Left renal pelvis (tissue), 4 donors: Measurements from ENCODE around the gene SND1. TPM values are rescaled to one million over a fixed set of nuclear protein-coding genes. Genes with fewer than 3 reads are reported as not detected.

Experiments used
- DNase-seq, 4 donors: peaks; one replicate each; pipeline ENCODE4 v3.0.0-alpha.2; 2013; ENCODE audit warnings: low read depth in 4 of 4, low spot score in 3 of 4
- polyA plus RNA-seq, 4 donors: library from polyadenylated mRNA; unstranded; fragments of 120-200 nt; gene quantifications; one replicate each; pipeline ENCODE4 v1.2.1, GENCODE V29; 2013; ENCODE audit not compliant: insufficient read length in 4 of 4

Gene SND1
- polyA plus RNA-seq, 4 donors: 129 to 161 (median 145) TPM

DNA sequence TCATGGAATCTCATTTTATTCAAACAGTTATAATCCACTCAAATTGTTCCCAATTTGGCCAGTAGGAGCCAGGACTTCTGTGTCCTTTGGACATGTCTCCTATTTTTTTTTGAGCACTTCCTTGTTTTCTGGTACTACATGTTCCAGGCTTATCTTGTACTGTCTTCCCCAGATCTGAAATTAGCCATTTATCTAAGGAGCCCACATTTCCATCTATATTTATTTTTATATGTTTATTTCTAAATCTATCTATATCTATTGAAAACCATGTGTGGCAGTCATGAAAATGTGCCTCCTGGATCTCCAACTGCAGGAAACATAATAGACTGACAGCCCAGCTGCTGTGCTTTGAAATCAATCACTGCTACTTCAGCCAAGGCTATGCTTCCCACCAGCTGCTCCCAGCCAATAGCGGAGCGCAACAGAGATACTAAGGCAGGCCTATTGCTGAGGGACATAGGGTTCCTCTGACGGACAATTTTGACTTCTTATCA lies 232.1 kb downstream of the SND1 start:
- no peak for DNase-seq

DNA sequence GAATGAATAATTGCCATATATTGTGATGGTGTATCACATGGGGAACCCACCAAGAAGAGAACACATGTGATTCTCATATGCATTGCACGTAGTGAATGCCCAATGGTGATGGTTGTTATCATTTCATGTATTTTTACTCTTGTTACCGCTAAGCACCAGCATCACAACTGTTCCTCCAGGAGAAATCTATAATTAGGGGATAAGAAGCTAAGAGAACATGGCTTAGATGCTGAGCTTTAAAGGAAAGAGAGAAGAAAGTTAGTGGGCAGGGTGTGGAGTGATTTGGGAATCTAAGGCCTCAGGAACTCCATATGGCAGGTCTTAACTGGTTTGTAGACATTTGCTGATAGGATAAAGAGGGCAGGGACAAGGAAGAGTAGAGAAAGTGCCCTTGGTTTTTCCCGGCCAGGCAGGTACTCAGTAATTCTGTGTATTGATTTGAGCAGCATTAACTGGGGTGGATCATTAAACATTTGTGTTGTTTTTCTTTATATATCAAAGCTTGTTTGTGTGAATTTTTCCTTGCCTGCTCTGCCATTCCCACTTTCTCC lies 233.3 kb downstream of the SND1 start:
- DNase-seq: no peak

DNA sequence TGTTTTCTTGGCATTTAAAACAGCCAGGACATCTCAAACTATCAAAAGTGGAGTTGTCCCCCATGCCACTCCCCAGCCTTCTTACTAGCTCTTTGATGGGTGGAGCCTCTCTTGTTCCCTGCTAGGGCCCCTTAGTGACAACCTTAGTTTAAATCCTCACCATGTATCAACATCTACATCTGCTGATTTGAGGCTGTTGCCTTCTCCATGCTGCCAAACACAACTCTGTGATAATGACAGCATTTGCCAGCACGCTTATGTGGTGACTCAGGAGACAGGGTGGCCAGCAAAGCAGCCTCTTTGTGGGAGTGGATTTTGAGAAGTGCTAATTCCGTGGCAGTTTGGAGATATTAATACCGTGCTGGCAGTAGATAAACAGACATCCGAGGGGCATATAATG lies 233.8 kb downstream of the SND1 start:
- DNase-seq: no peak

DNA sequence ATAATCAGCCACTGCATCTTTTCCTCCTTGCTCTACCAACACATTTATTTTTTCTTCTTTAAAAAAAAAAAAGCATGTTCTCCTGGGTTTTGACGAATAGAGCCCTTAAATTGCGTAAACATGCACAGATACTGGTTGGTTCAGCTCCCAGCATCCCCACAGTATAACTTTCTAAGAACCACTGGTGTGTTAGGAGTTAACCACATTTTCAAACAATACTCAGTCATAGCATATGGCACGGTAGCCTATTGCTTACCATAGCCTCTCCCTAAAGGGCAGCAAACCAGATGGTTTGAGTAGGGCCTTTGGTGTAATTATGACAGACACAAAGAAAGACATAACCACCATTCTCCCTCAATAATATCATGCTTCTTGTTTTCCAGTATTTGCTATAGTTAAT lies 234.3 kb downstream of the SND1 start:
- no peak for DNase-seq

DNA sequence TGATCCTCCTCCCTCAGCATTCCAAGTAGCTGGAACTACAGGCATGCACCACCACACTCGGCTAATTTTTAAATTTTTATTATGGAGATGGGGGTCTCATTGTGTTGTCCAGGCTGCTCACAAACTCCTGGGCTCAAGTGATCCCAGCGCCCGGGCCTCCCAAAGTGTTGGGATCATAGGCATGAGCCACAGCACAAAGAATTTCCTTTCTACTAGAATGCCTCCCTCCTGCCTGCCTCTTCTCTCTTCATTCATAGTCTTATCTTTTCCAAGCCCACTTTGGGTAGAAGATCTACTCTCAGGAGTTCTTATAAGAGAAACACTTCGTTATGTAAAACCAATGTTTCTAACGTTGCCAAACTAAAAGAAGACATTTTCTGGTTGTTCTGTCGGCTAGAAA lies 235.1 kb downstream of the SND1 start:
- no peak for DNase-seq

DNA sequence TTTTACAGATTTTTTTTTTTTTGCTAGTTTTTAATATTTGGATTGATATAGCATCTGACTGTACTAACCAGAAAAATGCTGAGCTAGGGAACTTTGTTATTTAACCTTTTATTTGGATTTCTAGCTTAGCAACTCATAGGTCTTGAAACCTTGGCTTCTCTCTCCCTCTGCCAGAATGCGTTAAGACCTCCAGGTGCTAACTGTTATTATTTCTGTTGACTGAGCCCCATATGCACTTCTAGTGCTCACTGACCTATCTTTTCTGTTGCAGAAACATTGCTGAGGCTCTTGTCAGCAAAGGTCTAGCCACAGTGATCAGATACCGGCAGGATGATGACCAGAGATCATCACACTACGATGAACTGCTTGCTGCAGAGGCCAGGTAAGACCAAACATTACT lies 235.6 kb downstream of the SND1 start:
- no peak for DNase-seq

DNA sequence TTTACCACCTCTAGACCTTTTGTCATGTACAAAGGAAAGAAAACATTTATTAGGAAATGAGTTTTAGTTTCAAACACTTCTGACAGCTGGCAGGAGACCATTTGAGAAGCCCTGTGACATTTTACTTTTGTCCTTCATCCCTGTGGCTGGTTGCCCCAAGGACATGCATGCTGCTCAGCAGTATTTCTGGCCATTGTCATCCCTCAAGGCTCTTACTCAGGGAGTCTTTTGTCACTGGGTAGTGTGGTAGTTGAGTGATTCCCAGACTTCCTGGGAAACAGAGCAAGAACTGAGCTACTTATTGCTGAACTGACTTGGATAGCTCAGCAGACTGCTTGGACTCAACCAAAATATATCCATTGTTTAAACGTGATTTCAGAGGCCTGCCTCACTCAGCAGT lies 236.4 kb downstream of the SND1 start:
- no peak for DNase-seq

DNA sequence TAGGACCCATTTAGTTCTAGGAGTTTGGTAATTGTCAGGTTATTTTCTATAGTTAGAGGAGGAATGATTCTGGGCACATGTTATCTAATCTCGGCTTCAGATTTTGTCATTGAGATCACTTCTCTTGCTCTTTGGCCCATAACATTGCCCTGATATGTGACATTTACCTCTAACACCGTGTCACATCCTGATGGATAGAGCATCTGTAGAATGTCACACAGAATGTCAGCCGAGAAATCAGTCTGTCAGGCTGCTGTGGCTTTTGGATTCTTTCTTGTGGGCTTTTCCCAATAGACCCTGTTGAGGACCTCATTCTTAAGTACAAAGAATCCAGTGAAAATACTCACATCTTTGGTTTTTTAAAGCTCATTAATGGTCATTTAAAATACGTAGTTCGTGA lies 236.8 kb downstream of the SND1 start:
- no peak for DNase-seq

DNA sequence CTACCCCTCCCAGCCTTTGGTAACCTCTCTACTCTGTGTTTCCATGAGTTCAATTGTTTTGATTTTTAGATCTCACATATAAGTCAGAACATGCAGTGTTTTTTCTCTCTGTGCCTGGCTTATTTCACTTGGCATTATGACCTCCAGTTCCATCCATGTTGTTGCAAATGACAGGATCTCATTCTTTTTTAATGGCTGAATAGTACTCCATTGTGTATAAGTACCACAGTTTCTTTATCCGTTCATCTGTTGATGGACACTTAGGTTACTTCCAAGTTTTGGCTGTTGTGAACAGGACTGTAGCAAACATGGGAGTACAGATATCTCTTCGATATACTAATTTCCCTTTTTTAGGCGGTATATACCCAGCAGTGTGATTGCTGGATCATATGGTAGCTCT lies 237.7 kb downstream of the SND1 start:
- no peak for DNase-seq

DNA sequence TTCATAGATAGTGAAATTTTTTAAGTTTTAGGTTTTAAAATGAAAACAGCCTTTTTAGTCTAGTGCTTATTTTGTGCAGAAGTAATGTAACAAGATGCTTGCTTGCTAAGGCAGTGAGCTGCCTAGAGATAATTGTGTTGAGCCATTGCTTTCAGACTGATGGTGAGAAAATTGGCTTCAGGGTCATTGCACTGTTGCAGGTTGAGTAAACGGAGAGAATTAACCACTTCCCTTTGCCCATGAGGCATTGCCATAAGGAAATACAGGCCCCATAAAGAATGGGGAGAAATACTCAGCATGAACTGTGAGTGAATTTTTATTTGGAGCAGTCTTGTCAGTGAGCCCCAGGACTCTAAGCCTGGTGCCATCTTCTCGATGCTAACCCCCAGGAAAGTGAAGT lies 238.7 kb downstream of the SND1 start:
- DNase-seq: no peak

DNA sequence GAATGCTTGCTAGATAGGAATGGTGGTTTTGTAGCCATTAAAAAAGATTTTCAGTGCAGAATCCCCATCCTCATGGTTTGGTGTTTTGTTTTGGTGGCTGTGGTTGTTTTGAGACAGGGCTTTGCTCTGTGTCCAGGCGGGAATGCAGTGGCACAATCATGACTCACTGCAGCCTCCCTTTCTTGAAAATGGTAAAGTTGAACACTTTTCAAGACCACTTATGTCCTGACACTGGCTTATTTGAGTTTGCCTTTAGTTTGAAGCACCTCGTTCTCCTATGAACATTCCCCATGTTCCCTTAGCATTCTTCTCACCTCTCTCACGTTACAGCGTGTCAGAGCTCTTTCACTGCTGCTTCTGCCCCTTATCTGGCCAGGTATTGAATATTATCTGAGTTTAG lies 239.2 kb downstream of the SND1 start:
- no peak for DNase-seq

DNA sequence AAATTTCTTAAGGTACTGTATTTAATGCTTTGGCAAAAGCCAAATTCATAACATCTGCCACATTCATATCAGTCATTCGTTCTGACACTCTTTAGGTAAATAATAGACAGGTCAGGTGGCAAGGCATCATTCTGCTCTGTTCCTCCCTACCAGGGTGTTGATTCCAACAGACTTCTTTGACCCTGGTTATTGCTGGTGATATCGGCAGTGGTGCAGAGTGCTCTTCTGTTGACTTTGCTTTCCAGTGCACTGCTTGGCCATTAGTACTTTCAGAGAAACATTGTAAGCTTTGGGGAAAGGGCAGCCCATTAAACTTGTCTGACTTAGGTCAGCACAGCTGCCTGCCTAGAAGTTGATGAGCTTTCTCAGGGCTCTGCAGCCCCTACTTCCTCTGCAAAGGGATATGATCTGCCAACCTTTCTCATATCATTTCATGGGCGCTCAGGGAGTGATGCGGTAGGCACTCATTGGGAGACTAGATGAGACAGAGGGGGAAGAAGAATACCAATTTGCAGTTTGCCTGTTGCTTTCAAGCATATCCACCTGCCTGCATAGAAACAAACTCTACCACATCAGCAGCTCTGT lies 240.0 kb downstream of the SND1 start:
- DNase-seq: no peak

DNA sequence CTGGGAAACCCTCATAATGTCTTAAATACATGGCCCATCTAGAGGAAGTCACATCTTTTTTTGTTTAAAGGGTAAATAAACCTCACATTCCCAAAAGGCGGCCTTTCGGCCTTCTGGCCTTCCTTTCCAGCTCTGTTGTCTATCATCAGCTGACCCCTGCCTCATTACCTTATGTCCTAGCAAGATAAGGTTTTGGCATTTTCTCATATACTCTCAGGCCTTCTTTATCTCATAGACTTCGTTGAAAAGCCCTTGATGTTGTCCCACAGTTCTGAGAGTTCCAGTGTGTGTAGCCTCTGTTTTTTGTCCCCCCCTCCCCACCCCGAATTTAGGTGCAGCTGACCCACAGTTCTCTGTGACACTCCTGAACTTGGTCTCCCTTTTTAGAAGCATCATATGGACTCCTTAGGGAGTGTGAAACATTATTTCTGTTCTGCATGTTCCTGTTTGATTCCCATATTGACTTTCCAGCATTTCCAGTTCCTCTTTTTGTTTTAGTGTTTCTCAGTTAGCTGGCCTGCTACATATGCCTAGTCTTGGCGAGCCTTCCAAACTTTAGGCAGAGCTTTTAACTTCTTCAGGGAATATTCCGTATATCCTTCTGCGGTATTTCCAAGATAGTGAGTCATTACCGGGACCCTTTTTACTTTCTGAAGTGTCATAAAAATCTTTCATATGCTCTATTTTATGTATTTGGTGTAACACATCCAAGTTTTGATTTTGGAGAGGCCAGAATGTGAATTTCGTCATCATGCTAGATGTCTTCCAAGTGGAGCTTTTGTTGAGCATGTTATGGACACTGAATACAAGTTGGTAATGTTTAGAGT lies 240.7 kb downstream of the SND1 start:
- DNase-seq: no peak

DNA sequence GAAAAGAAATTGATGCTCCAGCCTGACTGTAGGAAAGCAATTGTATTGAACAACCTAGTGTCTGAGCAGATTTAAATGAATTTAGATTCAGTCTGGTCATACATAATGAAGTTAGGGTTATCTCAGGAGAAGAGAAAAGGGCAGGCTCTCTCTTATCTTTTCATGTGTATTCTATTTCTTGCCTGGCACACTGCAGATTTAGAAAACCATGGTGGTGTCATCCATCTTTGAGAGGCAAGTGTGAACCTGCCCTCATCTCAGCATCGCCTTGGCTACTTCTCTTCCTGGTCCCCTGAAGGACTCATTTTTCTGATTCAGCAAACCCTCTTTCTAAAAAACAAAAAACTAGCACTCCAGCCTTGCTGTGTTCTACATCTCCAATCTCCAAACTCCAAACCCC lies 241.6 kb downstream of the SND1 start:
- DNase-seq: no peak

DNA sequence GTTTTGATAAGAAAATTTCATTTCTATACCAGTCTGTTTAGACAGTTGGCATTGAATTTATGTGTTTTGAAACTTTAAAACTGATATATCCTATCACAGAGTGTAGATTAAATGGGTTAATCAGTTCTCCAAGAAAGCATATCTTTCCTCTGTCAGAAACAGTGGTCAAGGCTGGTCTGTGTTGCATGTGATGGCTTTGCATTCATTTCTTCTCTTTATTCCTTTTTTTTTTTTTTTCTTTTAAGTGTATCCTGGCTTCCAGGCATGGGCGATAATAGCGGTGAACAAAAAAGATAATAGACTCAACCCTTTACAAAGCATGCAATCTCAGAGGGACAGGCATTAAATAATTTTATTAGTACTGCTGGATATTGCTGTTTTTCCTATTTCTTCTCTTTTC lies 242.6 kb downstream of the SND1 start:
- no peak for DNase-seq

DNA sequence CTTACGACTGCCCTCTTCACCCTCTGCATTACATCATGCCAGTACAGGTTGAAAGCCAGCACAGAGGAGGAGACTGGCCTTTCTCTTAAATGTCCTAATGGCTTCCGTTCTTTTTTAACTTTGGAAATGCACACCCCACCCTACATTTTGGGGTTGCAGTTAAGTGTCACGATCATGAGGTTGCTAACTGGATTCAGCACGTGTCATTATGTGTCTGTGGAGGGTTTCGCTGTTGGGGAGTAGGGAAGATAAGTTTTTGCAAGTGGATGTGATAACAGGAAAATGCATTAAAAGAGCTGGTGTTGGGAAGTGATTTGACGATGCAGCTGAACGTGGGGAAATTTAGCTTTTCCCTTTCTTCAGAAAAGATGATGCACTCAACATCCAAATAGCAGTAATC lies 243.4 kb downstream of the SND1 start:
- DNase-seq: no peak

DNA sequence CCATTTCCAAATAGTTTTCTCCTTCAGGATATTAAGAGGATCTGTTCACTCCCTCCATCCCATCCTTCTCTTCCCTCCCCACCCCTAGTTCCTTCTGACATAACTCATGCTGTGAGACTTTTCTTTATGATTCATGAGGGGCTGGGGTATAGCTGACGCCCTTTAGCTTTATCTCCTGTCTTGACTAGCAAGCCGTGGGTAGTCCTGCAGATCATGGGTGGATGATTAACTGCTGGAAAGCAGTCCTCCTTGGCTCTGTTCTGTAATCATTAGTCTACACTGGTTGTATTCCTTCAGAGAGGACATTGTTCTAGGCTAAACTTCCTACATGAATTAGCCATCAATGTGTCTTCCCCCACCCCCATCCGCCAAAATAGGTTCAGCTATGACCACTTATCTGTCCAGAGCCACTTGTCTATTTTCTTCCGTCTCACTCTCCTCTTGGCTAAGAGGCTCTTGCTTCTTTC lies 243.9 kb downstream of the SND1 start:
- no peak for DNase-seq

DNA sequence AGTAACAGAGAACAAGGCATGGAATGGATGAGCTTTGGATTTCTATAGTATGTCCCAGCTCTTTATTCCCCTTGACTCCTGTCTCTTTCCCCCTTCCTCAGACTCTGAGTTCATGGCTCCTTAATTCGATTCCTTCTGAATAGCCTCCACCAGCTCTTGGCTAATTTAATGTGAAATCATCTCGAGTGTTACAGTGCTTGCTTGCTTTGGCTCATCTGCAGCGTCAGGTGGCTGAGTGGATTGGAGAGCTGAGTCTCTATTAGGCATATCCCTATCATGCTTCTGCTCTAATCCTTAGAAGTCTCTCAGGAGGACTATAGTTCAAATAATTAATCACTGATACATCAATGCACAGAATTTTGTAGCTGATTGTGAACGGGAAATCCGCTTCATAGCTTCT lies 244.7 kb downstream of the SND1 start:
- no peak for DNase-seq

DNA sequence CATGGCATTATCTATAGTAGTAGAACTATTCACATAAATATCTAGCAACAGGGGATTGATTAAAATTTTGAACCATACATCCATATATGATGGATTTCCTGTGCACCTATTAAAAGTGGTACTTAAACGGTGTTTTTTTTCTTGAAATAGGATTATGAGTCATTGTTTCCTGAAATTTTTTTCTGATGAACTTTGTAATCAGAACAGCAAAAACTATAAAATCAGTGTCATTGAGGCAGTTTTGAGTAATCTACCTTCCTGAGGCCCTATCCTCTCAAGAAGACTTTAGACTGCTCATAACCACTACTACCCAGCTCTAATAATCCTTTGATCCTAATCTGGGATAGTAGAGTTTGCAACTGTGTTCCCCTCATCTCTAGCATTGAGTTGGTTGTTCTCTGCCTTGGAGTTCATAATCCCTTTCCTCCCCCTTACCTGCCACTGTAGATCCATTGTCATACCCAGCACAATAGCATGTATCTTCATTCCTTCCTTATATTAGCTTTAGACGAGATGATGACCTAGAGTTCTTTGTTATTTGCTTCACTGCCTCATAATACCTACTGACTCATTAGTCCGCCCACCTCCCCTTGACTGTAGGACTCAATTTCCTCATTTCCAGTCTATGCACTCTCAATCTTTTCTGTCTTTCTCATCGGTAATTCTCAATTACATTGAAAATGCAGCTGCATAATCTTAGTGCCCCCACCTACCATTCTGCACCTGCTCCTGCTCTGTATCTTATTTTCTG lies 245.9 kb downstream of the SND1 start:
- DNase-seq: no peak

DNA sequence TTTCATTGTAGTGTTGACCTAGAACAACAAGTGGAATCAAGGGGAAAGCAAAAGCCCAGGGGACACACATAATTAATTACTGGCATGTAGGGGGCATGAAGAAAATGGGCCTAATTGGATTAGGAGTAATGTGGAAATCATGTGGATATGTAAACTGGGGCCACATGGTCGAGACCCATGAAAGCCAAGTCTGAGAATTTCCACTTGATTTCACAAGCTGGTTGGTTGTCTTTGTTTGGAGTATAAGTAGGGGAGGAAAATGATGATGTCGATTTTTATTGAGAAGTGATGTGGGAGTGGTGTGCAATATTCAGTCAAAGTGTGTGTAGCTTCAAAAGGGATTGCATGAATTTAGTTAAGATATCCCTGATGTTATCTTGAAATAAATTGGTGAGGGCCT lies 247.4 kb downstream of the SND1 start:
- DNase-seq: no peak

DNA sequence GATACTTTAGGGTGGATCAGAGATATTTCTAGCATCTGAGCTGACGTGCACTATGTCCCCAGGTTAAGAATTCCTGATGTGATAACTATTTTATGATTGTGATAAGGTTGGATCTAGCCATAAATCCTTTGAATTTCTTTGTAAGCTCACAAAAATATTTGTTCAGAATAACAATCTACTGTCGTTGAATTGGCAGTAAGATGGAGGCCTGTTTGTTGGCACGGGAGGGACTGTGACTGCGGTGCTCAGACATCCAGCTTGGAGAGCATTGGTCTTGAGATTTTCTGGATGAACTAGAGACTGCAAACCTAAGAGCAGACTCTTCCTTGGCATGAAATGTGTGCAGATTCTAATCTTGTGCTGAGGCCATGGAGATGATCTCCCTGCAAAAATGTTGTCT lies 248.1 kb downstream of the SND1 start:
- DNase-seq: no peak
